Pancreas (tissue), 10 donors: ENCODE data around the gene VPS8. TPM values are rescaled to one million over a fixed set of nuclear protein-coding genes. Genes with fewer than 3 reads are reported as not detected.

Source experiments
- ATAC-seq, 4 donors: fragments of 200-7000 bp; cut with Tn5 transposase; one replicate each; pipeline versions ENCODE4 v1.8.0 to v1.9.1; 2020; ENCODE audit warnings: mild to moderate bottlenecking in 4 of 4, moderate library complexity in 4 of 4
- DNase-seq, 6 donors: peaks; one replicate each; pipeline ENCODE4 v3.0.0-alpha.2; 2020
- FAIRE-seq: peaks from 2 replicates; lab custom pipeline; 2012; peaks lifted over from hg19 to GRCh38; lab: Jason Lieb, UNC
- H3K27ac ChIP-seq, 4 donors: fragments of 200-600 bp; sonication (generic); 1 replicate in 3 of 4; 2 replicates in 1 of 4; pipeline versions ENCODE4 v1.5.0 to v1.8.0; 2020
- H3K27me3 ChIP-seq, 4 donors: fragments of 200-600 bp; one replicate each; pipeline ENCODE4 v1.8.0; 2021
- H3K36me3 ChIP-seq, 3 donors: fragments of 200-600 bp; sonication (generic) in 1 of 3; one replicate each; pipeline versions ENCODE4 v1.5.0 to v1.8.0; 2020 to 2021
- H3K4me1 ChIP-seq, 3 donors: fragments of 200-600 bp; one replicate each; pipeline ENCODE4 v1.8.0; 2021
- H3K4me3 ChIP-seq, 4 donors: fragments of 200-600 bp; sonication (generic) in 2 of 4; one replicate each; pipeline versions ENCODE4 v1.5.0 to v1.8.0; 2020 to 2021
- H3K9me3 ChIP-seq, 4 donors: fragments of 200-600 bp; one replicate each; pipeline ENCODE4 v1.8.0; 2021
- WGBS, 2 donors: extraction: QIAGEN DNeasy Blood & Tissue Kit; methylation state at CpG; one replicate each; pipeline ENCODE4 v1.1.7; 2013; 5-methylcytosine and 5-hydroxymethylcytosine counted together
- intact Hi-C, 3 donors: fragments of 100-400 bp; cut with DNase I; formaldehyde crosslinking; loops; one replicate each; pipeline versions ENCODE4 v1.11.1 to v1.14.2; 2022
- polyA plus RNA-seq, 2 donors: library from polyadenylated mRNA; stranded (reverse); fragments of 200-250 nt; gene quantifications; one replicate each; pipeline ENCODE4 v1.2.3, GENCODE V29; 2013
- total RNA-seq, 6 donors: library from RNA; stranded (reverse); fragmentation: NEBNext Ultra II Directional in 4 of 6; extraction: Animal tissue kit (Norgen Biotek cat#: 25700) in 4 of 6; gene quantifications; one replicate each; pipeline versions ENCODE4 v1.2.1 to v1.2.4, GENCODE V29; 2021 to 2023
- TF ChIP-seq, protein P1 (sequence below), 4 donors: fragments of 200-600 bp; sonication (generic) in 3 of 4; IDR thresholded peaks; one replicate each; pipeline versions ENCODE4 v1.5.0 to v1.8.0; 2021; ENCODE audit warnings: antibody characterized with exemption in 4 of 4
- donor health status: healthy with polysubstance abuse.
- donor health status: DM: no; HTN: no; CAD: no; lungs with moderate emphysema.
- donor health status: DM: no; HTN: no; CAD: no.
- donor health status: control.
- donor health status: control.
- donor health status: Bipolar disorder and iron deficiency.
- donor health status: DM: yes; HTN: yes; CAD: no.
- donor health status: DM: no; HTN: no; CAD: no.
- donor health status: DM: no; HTN: no; CAD: no.
- donor health status: DM: yes; HTN: yes; CAD: no.

The VPS8 gene
- total and polyA plus RNA-seq, 8 donors = 7.9 to 37.5 (median 19.2) TPM

- 93 to 100% methylated on average over 1 of the region's 1 CpG for WGBS, 2 donors
- Histone ChIP-seq H3K4me3 (no peak overlapping the region), H3K27me3 (no peaks in the 10 kb centered on the region), H3K36me3 (no peaks in the 10 kb centered on the region), H3K9me3 (no peaks in the 10 kb centered on the region), H3K4me1 (peaks cover 0 to 16% (median 8%) of the 10 kb centered on the region in 3 donors), H3K27ac (peak overlapping the region in 1 of 4 donors; percentile 20)
- TF ChIP-seq, protein P1, sequence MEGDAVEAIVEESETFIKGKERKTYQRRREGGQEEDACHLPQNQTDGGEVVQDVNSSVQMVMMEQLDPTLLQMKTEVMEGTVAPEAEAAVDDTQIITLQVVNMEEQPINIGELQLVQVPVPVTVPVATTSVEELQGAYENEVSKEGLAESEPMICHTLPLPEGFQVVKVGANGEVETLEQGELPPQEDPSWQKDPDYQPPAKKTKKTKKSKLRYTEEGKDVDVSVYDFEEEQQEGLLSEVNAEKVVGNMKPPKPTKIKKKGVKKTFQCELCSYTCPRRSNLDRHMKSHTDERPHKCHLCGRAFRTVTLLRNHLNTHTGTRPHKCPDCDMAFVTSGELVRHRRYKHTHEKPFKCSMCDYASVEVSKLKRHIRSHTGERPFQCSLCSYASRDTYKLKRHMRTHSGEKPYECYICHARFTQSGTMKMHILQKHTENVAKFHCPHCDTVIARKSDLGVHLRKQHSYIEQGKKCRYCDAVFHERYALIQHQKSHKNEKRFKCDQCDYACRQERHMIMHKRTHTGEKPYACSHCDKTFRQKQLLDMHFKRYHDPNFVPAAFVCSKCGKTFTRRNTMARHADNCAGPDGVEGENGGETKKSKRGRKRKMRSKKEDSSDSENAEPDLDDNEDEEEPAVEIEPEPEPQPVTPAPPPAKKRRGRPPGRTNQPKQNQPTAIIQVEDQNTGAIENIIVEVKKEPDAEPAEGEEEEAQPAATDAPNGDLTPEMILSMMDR (IDR thresholded peaks at IDR 0.05) = no peak
- DNase-seq = no peak
- no peak for ATAC-seq
- no peak for FAIRE-seq
- intact Hi-C loops = no loop called here
Observed at GRCh38 chr3:184804801-184805200, 7.2 kb upstream of the VPS8 start.

GRCh38 chr3:184805351-184806038 is 6.5 kb upstream of the VPS8 start:
- no peak overlapping the region for H3K4me3 ChIP-seq
- ATAC-seq (peak in 3 of 4 donors; percentile 19 to 38 (median 21)), FAIRE-seq (no peak), DNase-seq (no peak)
- peaks cover 0 to 10% (median 3%) of the 10 kb centered on the region in 3 donors for H3K4me1 ChIP-seq
- H3K9me3 ChIP-seq = no peaks in the 10 kb centered on the region
- TF ChIP-seq, protein P1 (IDR thresholded peaks at IDR 0.05) = no peak
- intact Hi-C loops = no loop called here
- no peaks in the 10 kb centered on the region for H3K27me3 ChIP-seq
- H3K36me3 ChIP-seq = no peaks in the 10 kb centered on the region
- WGBS, 2 donors = 65 to 76% methylated on average over 3 of the region's 3 CpGs
- peak overlapping the region in 2 of 4 donors; percentile 39 to 56 for H3K27ac ChIP-seq

DNA sequence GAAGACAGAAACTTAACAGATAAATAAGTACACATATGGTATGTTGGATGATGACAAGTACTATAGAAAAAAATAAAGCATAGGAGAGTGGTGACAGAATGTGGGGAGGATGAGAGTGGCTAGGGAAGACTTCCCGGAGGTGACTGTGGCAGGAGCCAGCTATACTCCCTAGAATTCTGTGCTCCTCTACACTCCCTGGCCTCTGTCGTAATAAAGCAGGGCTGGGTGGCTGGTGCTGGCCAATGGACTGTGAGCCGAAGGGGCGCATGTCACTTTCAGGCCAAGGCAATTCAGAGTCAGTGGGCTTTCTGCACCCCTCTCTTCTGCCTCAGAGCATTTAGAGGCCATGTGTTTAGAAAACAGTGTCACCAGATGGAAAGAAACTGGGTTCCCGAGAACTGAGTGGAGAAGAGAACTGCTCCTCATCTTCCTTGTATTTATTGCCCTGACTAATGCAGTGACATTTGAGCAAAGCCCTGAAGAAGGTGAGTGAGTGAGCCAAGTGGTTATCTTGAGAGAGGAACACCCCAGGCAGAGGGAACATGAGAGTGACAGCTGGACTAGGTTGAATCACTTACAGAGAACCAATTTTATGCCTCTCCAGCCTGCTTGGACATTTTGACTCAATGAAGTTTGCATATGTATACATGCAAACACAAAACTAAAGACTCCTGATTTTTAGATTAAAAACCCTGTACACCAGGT is 5.2 kb upstream of the VPS8 start:
- intact Hi-C loops = no loop called here
- no peak for ATAC-seq
- no peaks in the 10 kb centered on the region for H3K27me3 ChIP-seq
- no peak for FAIRE-seq
- no peak overlapping the region for H3K27ac ChIP-seq
- no peak overlapping the region for H3K4me3 ChIP-seq
- H3K36me3 ChIP-seq = no peaks in the 10 kb centered on the region
- 94 to 96% methylated on average over 5 of the region's 5 CpGs for WGBS, 2 donors
- no peaks in the 10 kb centered on the region for H3K9me3 ChIP-seq
- TF ChIP-seq, protein P1 (IDR thresholded peaks at IDR 0.05) = no peak
- DNase-seq = no peak
- H3K4me1 ChIP-seq = peaks cover 0 to 13% (median 3%) of the 10 kb centered on the region in 3 donors

GRCh38 chr3:184807549-184807948 is 4.4 kb upstream of the VPS8 start:
- H3K36me3 ChIP-seq = no peaks in the 10 kb centered on the region
- no peak for ATAC-seq
- WGBS, 2 donors = 89 to 90% methylated on average over 3 of the region's 3 CpGs

More at GRCh38 chr3:184807549-184807948, 4.4 kb upstream of the VPS8 start:
- intact Hi-C loops = no loop called here
- no peaks in the 10 kb centered on the region for H3K27me3 ChIP-seq
- H3K9me3 ChIP-seq = no peaks in the 10 kb centered on the region
- FAIRE-seq = no peak
- TF ChIP-seq, protein P1 (IDR thresholded peaks at IDR 0.05) = no peak
- H3K4me1 ChIP-seq = peaks cover 0 to 14% (median 3%) of the 10 kb centered on the region in 3 donors
- DNase-seq = no peak
- no peak overlapping the region for H3K4me3 ChIP-seq
- no peak overlapping the region for H3K27ac ChIP-seq
